GM06990 (cell line): ENCODE data around the gene SPC24.
"Not testable (repeated sequence)": the region's sequence is repeated elsewhere in the genome, so short reads cannot be mapped to it uniquely, and the experiment has no call there.

Experiments used
- DNase-seq: peaks from one replicate; pipeline ENCODE4 v3.0.0-alpha.2; 2011; ENCODE audit not compliant: insufficient read length; ENCODE audit errors: extremely low read depth
- H3K27me3 ChIP-seq: replicated peaks from 2 replicates; pipeline ENCODE4 v1.6.0; 2011; ENCODE audit warnings: low read length; ENCODE audit not compliant: control insufficient read depth, insufficient read depth
- H3K36me3 ChIP-seq: 2 replicates; pipeline ENCODE4 v1.5.1; 2011; ENCODE audit warnings: low read length; ENCODE audit not compliant: control insufficient read depth, insufficient read depth
- H3K4me3 ChIP-seq: replicated peaks from 2 replicates; pipeline ENCODE4 v1.5.1; 2011; ENCODE audit warnings: low read depth, mild to moderate bottlenecking, control low read depth, low read length
- TF ChIP-seq, protein P1 (sequence below): IDR thresholded peaks from 2 replicates; pipeline ENCODE4 v1.5.1; 2011; ENCODE audit warnings: low read length, control low read depth, mild to moderate bottlenecking, inconsistent platforms; ENCODE audit not compliant: insufficient read depth, poor library complexity, severe bottlenecking

Gene SPC24

DNA sequence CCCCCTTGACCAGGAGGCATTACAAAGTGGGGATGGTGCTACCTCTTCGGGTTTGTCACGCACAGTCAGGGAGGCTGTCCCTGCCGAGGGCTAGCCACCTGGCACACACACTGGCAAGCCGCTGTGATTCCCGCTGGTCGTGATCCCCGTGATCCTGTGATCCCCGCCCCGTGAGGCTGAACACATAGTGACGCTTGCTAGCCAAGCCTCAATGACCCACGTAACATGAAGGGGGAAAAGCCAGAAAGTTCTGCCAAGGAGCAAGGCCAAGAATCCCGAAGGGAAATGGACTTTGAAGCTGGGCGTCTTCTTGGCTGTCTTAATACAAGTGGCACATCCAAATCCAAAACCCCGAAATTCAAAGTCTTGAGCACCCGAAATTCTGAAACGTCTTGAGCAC lies 52.6 kb downstream of the SPC24 start:
- DNase-seq, result no peak
- TF ChIP-seq, protein P1, sequence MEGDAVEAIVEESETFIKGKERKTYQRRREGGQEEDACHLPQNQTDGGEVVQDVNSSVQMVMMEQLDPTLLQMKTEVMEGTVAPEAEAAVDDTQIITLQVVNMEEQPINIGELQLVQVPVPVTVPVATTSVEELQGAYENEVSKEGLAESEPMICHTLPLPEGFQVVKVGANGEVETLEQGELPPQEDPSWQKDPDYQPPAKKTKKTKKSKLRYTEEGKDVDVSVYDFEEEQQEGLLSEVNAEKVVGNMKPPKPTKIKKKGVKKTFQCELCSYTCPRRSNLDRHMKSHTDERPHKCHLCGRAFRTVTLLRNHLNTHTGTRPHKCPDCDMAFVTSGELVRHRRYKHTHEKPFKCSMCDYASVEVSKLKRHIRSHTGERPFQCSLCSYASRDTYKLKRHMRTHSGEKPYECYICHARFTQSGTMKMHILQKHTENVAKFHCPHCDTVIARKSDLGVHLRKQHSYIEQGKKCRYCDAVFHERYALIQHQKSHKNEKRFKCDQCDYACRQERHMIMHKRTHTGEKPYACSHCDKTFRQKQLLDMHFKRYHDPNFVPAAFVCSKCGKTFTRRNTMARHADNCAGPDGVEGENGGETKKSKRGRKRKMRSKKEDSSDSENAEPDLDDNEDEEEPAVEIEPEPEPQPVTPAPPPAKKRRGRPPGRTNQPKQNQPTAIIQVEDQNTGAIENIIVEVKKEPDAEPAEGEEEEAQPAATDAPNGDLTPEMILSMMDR, result no peak
- peaks cover 36% of the 10 kb centered on the region for H3K36me3 ChIP-seq
- no peaks in the 10 kb centered on the region for H3K27me3 ChIP-seq
- no peak overlapping the region for H3K4me3 ChIP-seq

DNA sequence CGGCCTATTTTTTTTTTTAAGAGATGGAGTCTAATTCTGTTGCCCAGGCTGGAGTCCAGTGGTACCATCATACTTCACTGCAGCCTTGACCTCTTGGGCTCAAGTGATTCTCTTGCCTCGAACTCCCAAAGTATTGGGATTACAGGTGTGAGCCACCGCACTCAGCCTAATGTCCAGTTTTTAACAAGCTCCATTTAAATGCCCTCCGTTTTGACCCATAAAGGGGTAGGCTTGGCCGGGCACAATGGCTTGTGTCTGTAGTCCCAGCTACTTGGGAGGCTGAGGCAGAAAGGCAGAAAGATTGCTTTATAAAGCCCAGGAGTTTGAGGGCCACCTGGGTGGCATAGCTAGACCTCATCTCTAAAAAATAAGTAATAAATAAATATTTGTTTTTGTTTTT lies 54.5 kb downstream of the SPC24 start:
- Histone ChIP-seq H3K36me3 (peaks cover 27% of the 10 kb centered on the region), H3K27me3 (no peaks in the 10 kb centered on the region), H3K4me3 (no peak overlapping the region)
- TF ChIP-seq, protein P1, result no peak
- no peak for DNase-seq

DNA sequence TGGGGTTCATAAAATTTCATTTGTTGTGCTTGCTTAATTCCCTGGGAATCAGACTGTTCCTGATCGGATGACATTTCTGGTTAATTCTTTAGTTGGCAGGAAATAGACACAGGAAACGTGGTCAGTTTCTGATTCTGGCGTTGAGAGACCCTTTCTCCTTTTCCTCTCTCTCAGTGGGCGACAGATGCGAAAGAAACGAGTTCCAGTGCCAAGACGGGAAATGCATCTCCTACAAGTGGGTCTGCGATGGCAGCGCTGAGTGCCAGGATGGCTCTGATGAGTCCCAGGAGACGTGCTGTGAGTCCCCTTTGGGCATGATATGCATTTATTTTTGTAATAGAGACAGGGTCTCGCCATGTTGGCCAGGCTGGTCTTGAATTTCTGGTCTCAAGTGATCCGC lies 55.5 kb downstream of the SPC24 start:
- no peak for DNase-seq
- TF ChIP-seq, protein P1, result no peak
- H3K36me3 ChIP-seq, result peaks cover 22% of the 10 kb centered on the region
- H3K4me3 ChIP-seq, result no peak overlapping the region
- H3K27me3 ChIP-seq, result no peaks in the 10 kb centered on the region

DNA sequence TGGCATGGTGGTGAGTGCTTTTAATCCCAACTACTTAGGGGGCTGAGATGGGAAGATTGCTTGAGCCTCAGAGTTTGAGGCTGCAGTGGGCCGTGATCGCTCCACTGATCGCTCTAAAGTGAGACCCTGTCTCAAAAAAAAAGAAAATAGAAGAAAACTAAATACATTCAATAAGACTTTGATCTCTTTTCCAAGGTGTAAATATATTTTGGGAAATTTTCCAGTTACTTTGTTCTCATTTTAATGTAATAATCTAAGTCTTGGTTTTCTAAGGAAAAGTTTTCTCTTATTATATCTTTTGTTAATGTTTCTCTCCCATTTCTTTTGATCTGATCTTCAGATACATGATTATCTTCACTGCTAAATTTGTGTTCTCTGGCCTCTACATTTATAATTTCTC lies 56.7 kb downstream of the SPC24 start:
- H3K36me3 ChIP-seq, result peaks cover 19% of the 10 kb centered on the region
- H3K4me3 ChIP-seq, result no peak overlapping the region
- TF ChIP-seq, protein P1, result no peak
- no peak for DNase-seq
- H3K27me3 ChIP-seq, result no peaks in the 10 kb centered on the region

DNA sequence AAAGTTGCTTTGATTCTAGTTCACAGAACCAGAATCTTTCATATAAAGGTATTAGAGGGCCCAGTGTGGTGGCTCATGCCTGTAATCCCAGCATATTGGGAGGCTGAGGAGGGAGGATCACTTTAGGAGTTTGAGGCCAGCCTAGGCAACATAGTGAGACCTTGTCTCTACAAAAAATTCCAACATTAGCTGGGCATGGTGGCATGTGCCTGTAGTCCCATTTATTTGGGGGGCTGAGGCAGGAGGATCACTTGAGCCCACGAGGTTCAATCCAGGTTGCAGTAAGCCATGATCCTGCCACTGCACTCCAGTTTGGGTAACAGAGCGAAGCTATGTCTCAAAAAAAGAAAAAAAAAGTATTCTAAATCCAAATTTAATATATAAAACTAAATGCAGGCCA lies 57.3 kb downstream of the SPC24 start:
- no peak for DNase-seq
- TF ChIP-seq, protein P1, result no peak
- no peaks in the 10 kb centered on the region for H3K27me3 ChIP-seq
- peaks cover 22% of the 10 kb centered on the region for H3K36me3 ChIP-seq
- H3K4me3 ChIP-seq, result no peak overlapping the region

DNA sequence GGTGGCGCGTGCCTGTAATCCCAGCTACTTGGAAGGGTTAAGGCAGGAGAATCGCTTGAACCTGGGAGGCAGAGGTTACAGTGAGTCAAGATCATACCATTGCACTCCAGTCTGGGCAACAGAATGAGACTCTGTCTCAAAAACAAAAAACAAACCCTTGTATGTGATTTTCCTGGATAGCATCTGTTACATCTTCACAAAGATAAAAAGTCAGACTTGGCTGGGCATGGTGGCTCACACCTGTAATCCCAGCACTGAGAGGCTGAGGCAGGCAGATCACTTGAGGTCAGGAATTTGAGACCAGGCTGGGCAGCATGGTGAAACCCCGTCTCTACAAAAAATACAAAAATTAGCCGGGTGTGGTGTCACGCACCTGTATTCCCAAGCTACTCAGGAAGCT lies 58.2 kb downstream of the SPC24 start:
- peaks cover 14% of the 10 kb centered on the region for H3K36me3 ChIP-seq
- H3K4me3 ChIP-seq, DNase-seq, H3K27me3 ChIP-seq: not testable (repeated sequence)
